Measurements from ENCODE around the gene CEP83. TPM values are rescaled to one million over a fixed set of nuclear protein-coding genes. Genes with fewer than 3 reads are reported as not detected.

Gene CEP83
- total and polyA plus RNA-seq, 4 donors: 19.5 to 25.8 (median 21.9) TPM

- Histone ChIP-seq H3K27me3 (ENCODE audit: control insufficient read depth, insufficient read depth, low read length) (no peaks in the 10 kb centered on the region), H3K36me3 (ENCODE audit: control insufficient read depth, insufficient read depth, low read length) (peaks cover 10% of the 10 kb centered on the region), H3K4me1 (ENCODE audit: control insufficient read depth, insufficient read depth, low read length) (peaks cover 19% of the 10 kb centered on the region), H3K27ac (ENCODE audit: low read depth, low read length) (no peak overlapping the region), H3K9me3 (ENCODE audit: control insufficient read depth, insufficient read depth, low read length) (no peaks in the 10 kb centered on the region), H3K4me3 (ENCODE audit: low read depth, low read length) (no peak overlapping the region)
- 100% methylated on average over 1 of the region's 1 CpG for WGBS (ENCODE audit: insufficient coverage)
- no peak for DNase-seq (ENCODE audit: low read depth in 4 of 6, low spot score in 6 of 6)
Observed at GRCh38 chr12:94284046-94284445, 175.6 kb downstream of the CEP83 start.

- Histone ChIP-seq H3K36me3 (ENCODE audit: control insufficient read depth, insufficient read depth, low read length) (peaks cover 8% of the 10 kb centered on the region), H3K9me3 (ENCODE audit: control insufficient read depth, insufficient read depth, low read length) (no peaks in the 10 kb centered on the region), H3K4me1 (ENCODE audit: control insufficient read depth, insufficient read depth, low read length) (peaks cover 22% of the 10 kb centered on the region), H3K4me3 (ENCODE audit: low read depth, low read length) (no peak overlapping the region), H3K27me3 (ENCODE audit: control insufficient read depth, insufficient read depth, low read length) (no peaks in the 10 kb centered on the region), H3K27ac (ENCODE audit: low read depth, low read length) (no peak overlapping the region)
- no CpG with 5 or more reads among the region's 7 CpGs for WGBS (ENCODE audit: insufficient coverage)
- no peak for DNase-seq (ENCODE audit: low read depth in 4 of 6, low spot score in 6 of 6)
Observed at GRCh38 chr12:94282675-94283074, 177.0 kb downstream of the CEP83 start.

DNA sequence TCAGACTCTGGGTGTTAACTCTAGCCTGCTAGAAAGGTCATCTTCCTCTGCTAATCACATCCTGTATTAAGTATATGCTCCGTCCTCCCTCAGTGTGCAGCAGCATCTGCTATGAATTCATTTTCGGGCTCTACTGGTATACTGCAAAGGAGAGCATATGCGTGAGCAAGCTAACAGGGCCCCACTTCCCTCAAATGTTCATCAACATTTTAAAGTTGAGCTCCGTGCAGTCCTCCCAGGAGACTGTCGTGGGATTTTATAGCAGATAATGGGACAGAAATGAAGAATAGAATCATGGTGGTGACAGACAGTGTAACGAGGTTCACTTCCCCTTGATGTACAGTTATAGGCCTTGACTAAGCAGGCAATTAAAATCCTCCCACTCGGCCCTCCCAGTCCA lies 179.6 kb downstream of the CEP83 start:
- Histone ChIP-seq H3K4me1 (ENCODE audit: control insufficient read depth, insufficient read depth, low read length) (peaks cover 5% of the 10 kb centered on the region), H3K9me3 (ENCODE audit: control insufficient read depth, insufficient read depth, low read length) (no peaks in the 10 kb centered on the region), H3K27ac (ENCODE audit: low read depth, low read length) (no peak overlapping the region), H3K27me3 (ENCODE audit: control insufficient read depth, insufficient read depth, low read length) (no peaks in the 10 kb centered on the region), H3K36me3 (ENCODE audit: control insufficient read depth, insufficient read depth, low read length) (peaks cover 8% of the 10 kb centered on the region), H3K4me3 (ENCODE audit: low read depth, low read length) (no peak overlapping the region)
- 65% methylated on average over 2 of the region's 7 CpGs for WGBS (ENCODE audit: insufficient coverage)
- no peak for DNase-seq (ENCODE audit: low read depth in 4 of 6, low spot score in 6 of 6)

DNA sequence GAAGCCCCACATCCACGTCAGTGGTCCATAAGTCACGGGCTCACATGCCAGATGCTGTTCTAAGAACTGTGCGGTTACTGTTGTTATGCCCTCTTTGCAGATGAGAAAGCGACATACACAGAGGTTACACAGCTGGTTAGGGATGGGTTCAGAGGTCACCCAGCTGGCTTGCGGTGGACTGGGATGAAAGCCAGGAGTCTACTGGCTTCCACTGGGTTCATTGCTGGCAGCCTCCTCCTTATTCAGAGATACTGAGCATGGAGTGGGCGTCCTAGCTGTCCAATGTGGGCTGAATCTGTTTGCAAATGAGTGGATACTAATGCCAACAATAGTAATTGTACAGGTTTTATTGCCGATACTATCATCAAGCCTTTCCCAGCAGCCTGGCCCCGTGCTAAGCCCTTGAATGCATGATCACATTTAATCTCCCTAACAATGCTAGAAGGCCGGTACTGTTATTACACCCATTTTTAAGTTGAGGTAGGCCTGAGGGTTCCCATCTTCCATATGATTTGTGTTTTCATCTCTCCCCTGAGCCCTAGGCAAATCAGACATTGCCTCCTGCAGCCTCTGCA lies 182.2 kb downstream of the CEP83 start:
- peaks cover 4% of the 10 kb centered on the region for H3K4me1 ChIP-seq (ENCODE audit: control insufficient read depth, insufficient read depth, low read length)
- DNase-seq (ENCODE audit: low read depth in 4 of 6, low spot score in 6 of 6): peak in 1 of 6 donors; percentile 29
- H3K27me3 ChIP-seq (ENCODE audit: control insufficient read depth, insufficient read depth, low read length): no peaks in the 10 kb centered on the region
- 66% methylated on average over 5 of the region's 9 CpGs for WGBS (ENCODE audit: insufficient coverage)
- H3K27ac ChIP-seq (ENCODE audit: low read depth, low read length): no peak overlapping the region
- H3K36me3 ChIP-seq (ENCODE audit: control insufficient read depth, insufficient read depth, low read length): peaks cover 8% of the 10 kb centered on the region
- no peak overlapping the region for H3K4me3 ChIP-seq (ENCODE audit: low read depth, low read length)
- no peaks in the 10 kb centered on the region for H3K9me3 ChIP-seq (ENCODE audit: control insufficient read depth, insufficient read depth, low read length)

- no peaks in the 10 kb centered on the region for H3K9me3 ChIP-seq (ENCODE audit: control insufficient read depth, insufficient read depth, low read length)
- H3K27ac ChIP-seq (ENCODE audit: low read depth, low read length): no peak overlapping the region
- H3K36me3 ChIP-seq (ENCODE audit: control insufficient read depth, insufficient read depth, low read length): peaks cover 8% of the 10 kb centered on the region
- no peak for DNase-seq (ENCODE audit: low read depth in 4 of 6, low spot score in 6 of 6)
- H3K4me3 ChIP-seq (ENCODE audit: low read depth, low read length): no peak overlapping the region
- 86% methylated on average over 1 of the region's 6 CpGs for WGBS (ENCODE audit: insufficient coverage)
- H3K27me3 ChIP-seq (ENCODE audit: control insufficient read depth, insufficient read depth, low read length): no peaks in the 10 kb centered on the region
- H3K4me1 ChIP-seq (ENCODE audit: control insufficient read depth, insufficient read depth, low read length): peaks cover 4% of the 10 kb centered on the region
Observed at GRCh38 chr12:94276725-94277124, 182.9 kb downstream of the CEP83 start.

DNA sequence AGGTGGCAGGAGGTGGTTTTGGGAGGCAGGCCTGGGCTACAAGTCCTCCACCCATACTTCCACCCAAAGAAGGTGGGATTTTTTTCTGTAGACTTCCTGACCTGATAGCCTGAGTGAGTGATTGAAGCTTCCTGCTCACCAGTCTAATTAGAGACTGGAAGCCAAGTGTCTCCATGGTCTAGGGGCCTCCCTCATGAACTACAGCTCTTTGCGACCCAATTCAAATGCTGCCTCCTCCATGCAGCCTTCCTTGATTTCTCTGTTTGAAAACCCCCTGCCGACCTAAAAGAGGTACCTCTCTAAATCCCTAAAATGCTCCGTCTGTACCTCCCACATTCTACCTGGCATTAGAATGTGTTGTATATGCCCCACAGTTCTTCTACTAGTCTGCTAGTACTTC lies 186.4 kb downstream of the CEP83 start:
- peaks cover 4% of the 10 kb centered on the region for H3K4me1 ChIP-seq (ENCODE audit: control insufficient read depth, insufficient read depth, low read length)
- no peaks in the 10 kb centered on the region for H3K9me3 ChIP-seq (ENCODE audit: control insufficient read depth, insufficient read depth, low read length)
- no peak for DNase-seq (ENCODE audit: low read depth in 4 of 6, low spot score in 6 of 6)
- H3K27ac ChIP-seq (ENCODE audit: low read depth, low read length): no peak overlapping the region
- H3K36me3 ChIP-seq (ENCODE audit: control insufficient read depth, insufficient read depth, low read length): peaks cover 6% of the 10 kb centered on the region
- H3K27me3 ChIP-seq (ENCODE audit: control insufficient read depth, insufficient read depth, low read length): no peaks in the 10 kb centered on the region
- 90% methylated on average over 3 of the region's 3 CpGs for WGBS (ENCODE audit: insufficient coverage)
- no peak overlapping the region for H3K4me3 ChIP-seq (ENCODE audit: low read depth, low read length)

DNA sequence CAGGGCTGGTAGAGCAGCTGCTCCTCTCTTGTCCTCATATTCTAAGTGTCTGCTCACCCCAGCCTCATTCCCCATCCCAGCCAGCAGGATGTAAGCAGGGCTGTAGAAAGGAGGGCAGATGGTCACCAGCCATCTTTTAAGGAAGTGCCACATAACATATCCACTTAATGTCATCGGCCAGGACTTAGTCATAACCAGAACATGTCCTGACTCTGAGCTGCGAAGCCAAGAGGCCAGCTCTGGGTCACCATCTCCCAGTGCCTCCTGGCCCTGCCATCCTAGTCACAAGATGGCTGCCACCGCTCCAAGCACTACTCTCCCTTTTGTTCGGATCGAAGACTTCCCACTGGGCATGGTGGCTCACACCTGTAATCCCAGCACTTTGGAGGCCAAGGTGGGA lies 187.4 kb downstream of the CEP83 start:
- H3K9me3 ChIP-seq (ENCODE audit: control insufficient read depth, insufficient read depth, low read length): no peaks in the 10 kb centered on the region
- H3K4me3 ChIP-seq (ENCODE audit: low read depth, low read length): no peak overlapping the region
- 81% methylated on average over 4 of the region's 5 CpGs for WGBS (ENCODE audit: insufficient coverage)
- peaks cover 6% of the 10 kb centered on the region for H3K36me3 ChIP-seq (ENCODE audit: control insufficient read depth, insufficient read depth, low read length)
- no peak for DNase-seq (ENCODE audit: low read depth in 4 of 6, low spot score in 6 of 6)
- H3K4me1 ChIP-seq (ENCODE audit: control insufficient read depth, insufficient read depth, low read length): no peaks in the 10 kb centered on the region
- no peaks in the 10 kb centered on the region for H3K27me3 ChIP-seq (ENCODE audit: control insufficient read depth, insufficient read depth, low read length)
- no peak overlapping the region for H3K27ac ChIP-seq (ENCODE audit: low read depth, low read length)

- WGBS (ENCODE audit: insufficient coverage): 100% methylated on average over 3 of the region's 6 CpGs
Observed at GRCh38 chr12:94271351-94271750, 188.3 kb downstream of the CEP83 start.

DNA sequence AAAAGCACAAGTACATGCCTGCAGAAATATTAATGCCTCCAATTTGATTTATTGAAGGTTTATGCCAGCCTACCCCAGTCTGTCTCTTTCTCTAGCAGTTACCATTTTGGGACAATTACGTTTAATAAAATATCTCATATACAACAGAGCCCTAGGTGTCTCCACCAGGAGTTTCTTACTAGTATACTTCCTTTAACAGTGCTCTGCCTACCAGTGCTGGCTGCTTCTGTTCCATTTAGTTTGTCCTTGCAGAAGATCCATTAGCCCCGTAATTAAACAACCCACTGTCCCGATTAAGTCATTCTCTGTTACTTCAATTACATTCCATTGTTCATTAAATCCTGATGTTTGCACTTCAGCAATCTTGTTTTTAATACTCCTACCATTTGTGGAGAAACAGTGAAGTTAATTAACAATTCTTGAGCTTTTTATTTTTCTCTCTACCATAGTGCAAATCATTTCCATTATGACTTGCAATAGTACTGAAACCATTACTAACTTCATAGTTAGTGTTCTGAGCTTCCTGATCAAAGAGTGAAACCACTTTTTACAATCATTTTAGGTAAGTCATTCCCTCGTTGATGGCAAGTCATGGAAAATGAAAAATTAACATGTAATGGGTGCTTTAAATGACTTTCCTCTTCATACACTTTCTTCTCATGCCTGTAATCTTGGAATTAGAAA lies 190.2 kb downstream of the CEP83 start:
- Histone ChIP-seq H3K4me1 (ENCODE audit: control insufficient read depth, insufficient read depth, low read length) (peaks cover 3% of the 10 kb centered on the region), H3K36me3 (ENCODE audit: control insufficient read depth, insufficient read depth, low read length) (peaks cover under 1% of the 10 kb centered on the region), H3K9me3 (ENCODE audit: control insufficient read depth, insufficient read depth, low read length) (no peaks in the 10 kb centered on the region), H3K27me3 (ENCODE audit: control insufficient read depth, insufficient read depth, low read length) (no peaks in the 10 kb centered on the region), H3K27ac (ENCODE audit: low read depth, low read length) (no peak overlapping the region), H3K4me3 (ENCODE audit: low read depth, low read length) (no peak overlapping the region)
- peak in 1 of 6 donors; percentile 77 for DNase-seq (ENCODE audit: low read depth in 4 of 6, low spot score in 6 of 6)
- WGBS (ENCODE audit: insufficient coverage): 85% methylated on average over 2 of the region's 4 CpGs

More at GRCh38 chr12:94271351-94271750, 188.3 kb downstream of the CEP83 start:
- H3K27ac ChIP-seq (ENCODE audit: low read depth, low read length): no peak overlapping the region
- H3K36me3 ChIP-seq (ENCODE audit: control insufficient read depth, insufficient read depth, low read length): peaks cover 6% of the 10 kb centered on the region
- H3K4me1 ChIP-seq (ENCODE audit: control insufficient read depth, insufficient read depth, low read length): no peaks in the 10 kb centered on the region
- DNase-seq (ENCODE audit: low read depth in 4 of 6, low spot score in 6 of 6): no peak
- H3K27me3 ChIP-seq (ENCODE audit: control insufficient read depth, insufficient read depth, low read length): no peaks in the 10 kb centered on the region
- no peak overlapping the region for H3K4me3 ChIP-seq (ENCODE audit: low read depth, low read length)
- H3K9me3 ChIP-seq (ENCODE audit: control insufficient read depth, insufficient read depth, low read length): no peaks in the 10 kb centered on the region

DNA sequence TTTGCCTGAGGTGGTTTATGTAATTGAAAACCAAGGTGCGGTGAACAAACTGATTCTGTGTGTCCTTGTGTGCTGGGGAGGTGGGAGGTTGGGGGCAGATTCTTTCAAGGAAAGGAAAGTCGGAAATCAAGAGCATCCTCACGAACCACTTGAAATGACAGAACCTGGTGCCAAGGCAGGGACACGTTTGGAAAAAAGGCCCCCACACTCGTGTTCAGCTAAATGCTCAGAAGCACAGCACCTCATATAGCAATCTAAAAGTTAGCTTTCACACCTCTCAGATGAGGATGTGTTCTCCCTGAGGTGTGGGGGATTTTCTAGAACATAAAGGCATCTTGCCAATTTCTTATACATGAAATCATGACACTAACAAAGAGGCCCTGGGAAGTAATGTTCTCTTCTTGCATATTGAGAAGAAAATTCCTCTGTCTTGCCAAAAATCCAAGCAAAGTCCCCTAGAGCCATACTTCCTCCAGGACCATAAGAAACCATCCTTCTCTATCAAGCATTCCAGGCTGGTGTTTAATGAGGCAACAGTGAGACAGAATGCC lies 191.7 kb downstream of the CEP83 start:
- no peak overlapping the region for H3K27ac ChIP-seq (ENCODE audit: low read depth, low read length)
- WGBS (ENCODE audit: insufficient coverage): no CpG with 5 or more reads among the region's 5 CpGs

More for the DNA sequence above, 191.7 kb downstream of the CEP83 start:
- H3K4me1 ChIP-seq (ENCODE audit: control insufficient read depth, insufficient read depth, low read length): peaks cover 13% of the 10 kb centered on the region
- peaks cover 7% of the 10 kb centered on the region for H3K36me3 ChIP-seq (ENCODE audit: control insufficient read depth, insufficient read depth, low read length)
- H3K4me3 ChIP-seq (ENCODE audit: low read depth, low read length): no peak overlapping the region
- no peaks in the 10 kb centered on the region for H3K9me3 ChIP-seq (ENCODE audit: control insufficient read depth, insufficient read depth, low read length)
- DNase-seq (ENCODE audit: low read depth in 4 of 6, low spot score in 6 of 6): no peak
- no peaks in the 10 kb centered on the region for H3K27me3 ChIP-seq (ENCODE audit: control insufficient read depth, insufficient read depth, low read length)
